ENCODE measurements around the gene MSL1.
A peak's percentile ranks its signal among the peaks of the same experiment; 100 is the strongest.

MSL1 gene

GRCh38 chr17:40173778-40174135, 52.0 kb downstream of the MSL1 start:
- DNase-seq, result no peak

GRCh38 chr17:40174514-40174913, 52.7 kb downstream of the MSL1 start:
- DNase-seq, result no peak

- no peak for DNase-seq
These were observed 54.4 kb downstream of the MSL1 start for GRCh38 chr17:40175928-40176753.

- DNase-seq, result no peak
These were observed 55.0 kb downstream of the MSL1 start for GRCh38 chr17:40176754-40177110.

GRCh38 chr17:40177275-40177874, 55.6 kb downstream of the MSL1 start, which contains the start of gene RAPGEFL1:
TSS of gene RAPGEFL1 (plus strand) at chr17:40177470. CDS start at chr17:40177862, 392 bp downstream.
- peak in 36 of 51 donors; percentile 8 to 70 (median 46) for DNase-seq

GRCh38 chr17:40178021-40178601, 56.3 kb downstream of the MSL1 start:
- DNase-seq, result peak in 3 of 51 donors; percentile 8 to 18 (median 13)

- peak in 1 of 51 donors; percentile 11 for DNase-seq
These were observed 56.9 kb downstream of the MSL1 start for GRCh38 chr17:40178660-40179059.

- DNase-seq, result peak in 1 of 51 donors; percentile 33
These were observed 58.3 kb downstream of the MSL1 start for GRCh38 chr17:40179923-40180659.

GRCh38 chr17:40180694-40181093, 58.9 kb downstream of the MSL1 start:
- no peak for DNase-seq

GRCh38 chr17:40181205-40181604, 59.4 kb downstream of the MSL1 start:
- DNase-seq, result no peak

- DNase-seq, result no peak
These were observed 60.8 kb downstream of the MSL1 start for GRCh38 chr17:40182606-40183005.
